Caco-2 (cell line): ENCODE data around the gene MAP4K3. TPM values are rescaled to one million over a fixed set of nuclear protein-coding genes. Genes with fewer than 3 reads are reported as not detected.
"Not testable (repeated sequence)": the region's sequence is repeated elsewhere in the genome, so short reads cannot be mapped to it uniquely, and the experiment has no call there.

Experiments used
- BruUV-seq: library from RNA; stranded (reverse); fragments of 400-500 nt; replicated peaks from 2 replicates; lab custom pipeline; 2021; lab: Mats Ljungman, UMichigan
- CTCF ChIA-PET: fragments of 300-600 bp; sonication (Branson Sonifier 250); formaldehyde crosslinking; loops from one replicate; lab custom pipeline; 2022; ENCODE audit warnings: antibody characterized with exemption; lab: Charles Lee
- POLR2A ChIA-PET: fragments of 300-600 bp; sonication (Branson Sonifier 250); formaldehyde crosslinking; loops from one replicate; lab custom pipeline; 2022; ENCODE audit warnings: antibody characterized with exemption; lab: Charles Lee
- DNase-seq, 2 experiments: peaks; one replicate each; pipeline versions ENCODE4 v3.0.0 to v3.0.0-alpha.2; 2020 to 2022
- H3K27me3 ChIP-seq: replicated peaks from 2 replicates; pipeline ENCODE4 v1.6.0; 2011; ENCODE audit warnings: low read length; ENCODE audit not compliant: control insufficient read depth, insufficient read depth
- H3K36me3 ChIP-seq: 2 replicates; pipeline ENCODE4 v1.5.1; 2011; ENCODE audit warnings: low read length; ENCODE audit not compliant: control insufficient read depth, insufficient read depth
- H3K4me1 ChIP-seq: fragments of 250-450 bp; sonication (Bioruptor Pico); 2 replicates; pipeline ENCODE4 v1.5.1; 2020; ENCODE audit warnings: mild to moderate bottlenecking
- H3K4me3 ChIP-seq: 2 replicates; pipeline ENCODE4 v1.5.1; 2011; ENCODE audit warnings: low read depth, mild to moderate bottlenecking, control low read depth, low read length
- H3K9me3 ChIP-seq: fragments of 250-450 bp; sonication (Bioruptor Pico); 2 replicates; pipeline ENCODE4 v1.5.1; 2020; ENCODE audit warnings: mild to moderate bottlenecking, moderate library complexity
- H3K27ac Mint-ChIP-seq: one replicate; pipeline ENCODE4 v1.8.0; 2022; ENCODE audit warnings: mixed read lengths; ENCODE audit not compliant: unreplicated experiment
- H3K27me3 Mint-ChIP-seq: one replicate; pipeline ENCODE4 v1.8.0; 2022; ENCODE audit warnings: mixed read lengths; ENCODE audit not compliant: insufficient read depth, unreplicated experiment
- H3K36me3 Mint-ChIP-seq: one replicate; pipeline ENCODE4 v1.8.0; 2022; ENCODE audit warnings: mild to moderate bottlenecking, mixed read lengths; ENCODE audit not compliant: insufficient read depth, unreplicated experiment
- H3K4me1 Mint-ChIP-seq: one replicate; pipeline ENCODE4 v1.8.0; 2022; ENCODE audit warnings: low read depth, mixed read lengths; ENCODE audit not compliant: unreplicated experiment
- H3K4me3 Mint-ChIP-seq: one replicate; pipeline ENCODE4 v1.8.0; 2022; ENCODE audit warnings: mild to moderate bottlenecking, moderate library complexity, mixed read lengths; ENCODE audit not compliant: unreplicated experiment
- H3K9me3 Mint-ChIP-seq: one replicate; pipeline ENCODE4 v1.8.0; 2022; ENCODE audit warnings: mixed read lengths; ENCODE audit not compliant: unreplicated experiment
- intact Hi-C: fragments of 100-400 bp; cut with micrococcal nuclease; formaldehyde crosslinking; loops from one replicate; pipeline ENCODE4 v1.10.0; 2022; ENCODE audit not compliant: unreplicated experiment
- total RNA-seq: library from RNA; stranded (reverse); gene quantifications from 2 replicates; pipeline ENCODE4 v1.2.3, GENCODE V29; 2022
- TF ChIP-seq, protein P1 (sequence below), 2 experiments: fragments of 200-600 bp in 1 of 2; IDR thresholded peaks; 1 replicate in 1 of 2; 2 replicates in 1 of 2; pipeline versions ENCODE4 v1.5.1 to v1.8.0; 2011 to 2022; ENCODE audit warnings: antibody characterized with exemption in 1 of 2, control low read depth in 1 of 2, inconsistent platforms in 1 of 2, low read depth in 1 of 2, low read length in 1 of 2, mild to moderate bottlenecking in 1 of 2, moderate library complexity in 1 of 2; ENCODE audit not compliant: insufficient read depth in 1 of 2, severe bottlenecking in 1 of 2, unreplicated experiment in 1 of 2

The MAP4K3 gene
- total RNA-seq, 1 experiment from 2014 or later, result 46.1 TPM

DNA sequence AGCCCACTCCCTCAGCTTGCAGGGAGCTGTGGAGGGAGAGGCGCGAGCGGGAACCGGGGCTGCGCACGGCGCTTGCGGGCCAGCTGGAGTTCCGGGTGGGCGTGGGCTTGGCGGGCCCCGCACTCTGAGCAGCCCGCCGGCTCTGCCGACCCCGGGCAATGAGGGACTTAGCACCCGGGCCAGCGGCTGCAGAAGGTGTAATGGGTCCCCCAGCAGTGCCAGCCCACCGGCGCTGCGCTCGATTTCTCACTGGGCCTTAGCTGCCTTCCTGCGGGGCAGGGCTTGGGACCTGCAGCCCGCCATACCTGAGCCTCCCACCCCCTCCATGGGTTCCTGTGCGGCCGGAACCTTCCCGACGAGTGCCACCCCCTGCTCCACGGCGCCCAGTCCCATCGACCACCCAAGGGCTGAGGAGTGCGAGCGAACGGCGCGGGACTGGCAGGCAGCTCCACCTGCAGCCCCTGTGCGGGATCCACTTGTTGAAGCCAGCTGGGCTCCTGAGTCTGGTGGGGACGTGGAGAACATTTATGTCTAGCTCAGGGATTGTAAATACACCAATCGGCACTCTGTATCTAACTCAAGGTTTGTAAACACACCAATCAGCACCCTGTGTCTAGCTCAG, 192.7 kb downstream of the MAP4K3 start:
- BruUV-seq, result not testable (repeated sequence)

DNA sequence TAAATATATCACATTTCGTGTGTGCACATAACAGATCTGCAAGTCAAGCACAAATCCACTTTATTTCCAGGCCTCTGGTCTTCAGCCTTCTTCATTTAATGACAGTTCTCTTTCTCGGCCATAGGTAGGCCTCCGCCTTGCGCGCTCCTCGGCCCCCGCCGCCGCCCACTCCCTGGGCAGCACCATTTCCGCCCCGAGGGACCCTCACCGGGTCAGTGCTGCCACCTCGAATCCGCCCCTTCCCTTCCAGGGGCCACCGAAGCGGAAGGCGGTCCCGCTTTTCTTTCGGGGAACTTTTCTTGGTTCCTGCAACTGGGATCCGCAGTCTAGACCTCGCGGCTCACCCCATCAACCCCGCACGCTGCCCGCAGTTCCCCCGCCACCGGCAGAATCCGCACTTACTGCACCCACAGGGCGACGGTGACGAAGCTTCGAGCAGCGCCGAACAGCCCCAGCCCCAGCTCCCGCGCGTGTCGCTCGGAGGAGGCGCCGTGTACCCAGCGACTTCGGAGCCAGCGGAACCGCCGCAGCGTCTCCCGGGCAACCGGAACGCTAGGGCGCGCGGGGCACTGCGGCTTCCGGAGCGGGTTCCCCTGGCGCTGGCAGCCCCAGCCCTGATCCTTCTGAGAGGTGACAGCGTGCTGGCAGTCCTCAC, 193.5 kb downstream of the MAP4K3 start, which contains the start of gene CDKL4:
Gene CDKL4 (minus strand): TSS at position 502 of the 655 bp plus-strand sequence.
- ChIA-PET POLR2A (no interaction called here), CTCF (no interaction called here)
- Mint-ChIP-seq H3K9me3 (no peaks in the 10 kb centered on the region), H3K4me3 (no peak within 1 kb of the TSS), H3K36me3 (peaks cover 18% of the 10 kb centered on the region), H3K27me3 (no peaks in the 10 kb centered on the region), H3K27ac (no peak within 1 kb of the TSS), H3K4me1 (no peaks in the 10 kb centered on the region)
- Histone ChIP-seq H3K4me3 (no peak within 1 kb of the TSS), H3K27me3 (no peaks in the 10 kb centered on the region), H3K4me1 (no peaks in the 10 kb centered on the region), H3K36me3 (no peaks in the 10 kb centered on the region), H3K9me3 (no peaks in the 10 kb centered on the region)
- intact Hi-C loops, result no loop called here
- no peak for DNase-seq
- TF ChIP-seq, protein P1, sequence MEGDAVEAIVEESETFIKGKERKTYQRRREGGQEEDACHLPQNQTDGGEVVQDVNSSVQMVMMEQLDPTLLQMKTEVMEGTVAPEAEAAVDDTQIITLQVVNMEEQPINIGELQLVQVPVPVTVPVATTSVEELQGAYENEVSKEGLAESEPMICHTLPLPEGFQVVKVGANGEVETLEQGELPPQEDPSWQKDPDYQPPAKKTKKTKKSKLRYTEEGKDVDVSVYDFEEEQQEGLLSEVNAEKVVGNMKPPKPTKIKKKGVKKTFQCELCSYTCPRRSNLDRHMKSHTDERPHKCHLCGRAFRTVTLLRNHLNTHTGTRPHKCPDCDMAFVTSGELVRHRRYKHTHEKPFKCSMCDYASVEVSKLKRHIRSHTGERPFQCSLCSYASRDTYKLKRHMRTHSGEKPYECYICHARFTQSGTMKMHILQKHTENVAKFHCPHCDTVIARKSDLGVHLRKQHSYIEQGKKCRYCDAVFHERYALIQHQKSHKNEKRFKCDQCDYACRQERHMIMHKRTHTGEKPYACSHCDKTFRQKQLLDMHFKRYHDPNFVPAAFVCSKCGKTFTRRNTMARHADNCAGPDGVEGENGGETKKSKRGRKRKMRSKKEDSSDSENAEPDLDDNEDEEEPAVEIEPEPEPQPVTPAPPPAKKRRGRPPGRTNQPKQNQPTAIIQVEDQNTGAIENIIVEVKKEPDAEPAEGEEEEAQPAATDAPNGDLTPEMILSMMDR (IDR thresholded peaks at IDR 0.05; ENCODE audit: insufficient read depth in 1 of 2, low read depth in 1 of 2, low read length in 1 of 2, severe bottlenecking in 1 of 2, unreplicated experiment in 1 of 2), result no peak
- no TSS peak for BruUV-seq

More for the DNA sequence above, 192.7 kb downstream of the MAP4K3 start:
- H3K27me3 ChIP-seq, H3K4me1 Mint-ChIP-seq, H3K4me3 Mint-ChIP-seq, H3K4me1 ChIP-seq, H3K9me3 ChIP-seq, H3K36me3 ChIP-seq, DNase-seq, H3K4me3 ChIP-seq, H3K27me3 Mint-ChIP-seq, H3K9me3 Mint-ChIP-seq, H3K27ac Mint-ChIP-seq, CTCF ChIA-PET, intact Hi-C loops, POLR2A ChIA-PET: not testable (repeated sequence)
- H3K36me3 Mint-ChIP-seq, result peaks cover 21% of the 10 kb centered on the region

DNA sequence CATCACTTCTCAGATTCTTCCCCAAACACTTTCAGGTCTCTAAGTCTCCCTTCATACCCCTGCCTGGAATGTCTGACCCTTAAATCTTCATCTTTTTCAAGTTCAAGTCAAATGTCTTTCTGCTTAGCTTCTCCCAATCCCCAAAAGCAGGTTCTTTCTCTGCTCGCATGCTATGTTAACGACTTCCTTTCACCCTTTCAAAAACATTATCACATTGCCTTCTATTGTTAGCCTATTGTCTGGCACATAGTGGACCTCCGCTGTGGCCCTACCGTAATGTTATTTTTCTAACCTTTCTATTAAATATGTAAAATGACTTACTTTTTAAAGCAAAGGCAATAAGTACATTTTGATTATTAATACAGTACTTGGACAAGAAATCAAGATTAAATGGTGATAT, 195.5 kb downstream of the MAP4K3 start:
- intact Hi-C loops, result no loop called here
- no peak for DNase-seq
- no peak overlapping the region for H3K27ac Mint-ChIP-seq
- POLR2A ChIA-PET, result no interaction called here
- H3K4me3 ChIP-seq, result no peak overlapping the region
- TF ChIP-seq, protein P1 (IDR thresholded peaks at IDR 0.05; ENCODE audit: insufficient read depth in 1 of 2, low read depth in 1 of 2, low read length in 1 of 2, severe bottlenecking in 1 of 2, unreplicated experiment in 1 of 2), result no peak
- H3K27me3 ChIP-seq, result no peaks in the 10 kb centered on the region
- H3K4me3 Mint-ChIP-seq, result no peak overlapping the region
- no peaks in the 10 kb centered on the region for H3K4me1 Mint-ChIP-seq
- peaks cover under 1% of the 10 kb centered on the region for H3K9me3 Mint-ChIP-seq
- no peaks in the 10 kb centered on the region for H3K36me3 ChIP-seq
- BruUV-seq, result no TSS peak
- CTCF ChIA-PET, result interaction anchor here (0.6 to 1.1 kb wide), 2 partner anchors 294 to 453 kb away, joined by 3 read pairs; no protein-coding TSS in a partner anchor
- H3K9me3 ChIP-seq, result no peaks in the 10 kb centered on the region
- H3K27me3 Mint-ChIP-seq, result no peaks in the 10 kb centered on the region
- no peaks in the 10 kb centered on the region for H3K4me1 ChIP-seq
- H3K36me3 Mint-ChIP-seq, result peaks cover 15% of the 10 kb centered on the region
